Eye (tissue), 1 donor: Measurements from ENCODE around the gene ABCA4.

Experiments used
- DNase-seq: peaks from one replicate; pipeline ENCODE4 v3.0.0-alpha.2; 2015

ABCA4 gene

DNA sequence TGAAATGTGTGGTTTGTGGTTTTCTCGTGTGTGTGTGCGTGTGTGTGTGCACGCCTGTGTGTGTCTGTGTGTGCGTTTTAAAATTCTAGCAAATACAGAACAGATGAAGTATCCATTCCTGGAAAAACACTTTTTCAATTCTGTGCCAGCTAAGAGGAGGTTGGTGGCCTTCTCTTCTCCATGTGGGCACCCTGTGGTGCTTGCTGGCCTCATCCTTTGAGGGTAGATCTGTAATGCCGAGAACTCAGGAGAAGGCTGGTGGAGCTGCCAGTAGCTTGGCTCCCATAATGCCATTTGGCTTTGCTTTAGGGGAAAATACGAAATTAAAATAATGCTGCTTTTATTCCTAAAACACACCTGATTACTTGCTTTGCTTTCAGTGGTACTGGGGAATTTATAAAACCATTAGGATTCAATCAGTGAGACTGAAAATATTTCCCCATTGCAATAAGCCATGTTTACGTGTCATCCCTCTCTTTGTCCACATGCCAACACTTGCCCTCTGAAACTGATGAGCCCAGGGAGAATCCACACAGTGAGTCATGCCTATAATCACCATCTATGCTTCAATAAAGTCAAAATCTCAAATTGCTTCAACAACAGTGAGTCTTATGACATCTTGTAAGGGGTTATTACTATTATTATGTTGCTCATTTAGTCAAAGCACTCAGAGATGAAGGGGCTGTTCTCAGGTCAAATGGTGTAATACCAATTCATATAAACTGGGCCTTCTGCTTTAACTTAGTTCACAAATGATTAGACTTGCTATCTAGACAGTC, 39.2 kb downstream of the ABCA4 start:
- DNase-seq = peak; percentile 35

DNA sequence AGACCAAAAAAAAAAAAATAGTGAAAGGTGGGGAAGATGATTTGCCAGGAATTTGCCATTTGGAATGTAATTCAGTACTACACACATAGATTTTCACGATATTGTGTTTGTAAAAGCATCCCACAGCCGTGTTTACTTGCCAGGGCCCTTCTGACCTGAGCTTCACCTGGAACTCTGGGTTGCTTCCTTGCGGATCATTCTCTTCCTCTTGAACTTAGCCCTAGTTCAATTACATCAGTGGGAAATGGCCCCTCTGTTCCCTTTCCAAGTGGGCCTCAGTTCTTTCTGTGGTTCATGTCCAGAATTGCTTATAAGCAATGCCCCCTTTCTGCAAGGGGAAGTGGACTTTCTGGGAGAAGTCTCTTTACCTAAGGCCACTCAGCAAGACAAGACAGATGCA, 41.0 kb downstream of the ABCA4 start:
- peak; percentile 46 for DNase-seq

DNA sequence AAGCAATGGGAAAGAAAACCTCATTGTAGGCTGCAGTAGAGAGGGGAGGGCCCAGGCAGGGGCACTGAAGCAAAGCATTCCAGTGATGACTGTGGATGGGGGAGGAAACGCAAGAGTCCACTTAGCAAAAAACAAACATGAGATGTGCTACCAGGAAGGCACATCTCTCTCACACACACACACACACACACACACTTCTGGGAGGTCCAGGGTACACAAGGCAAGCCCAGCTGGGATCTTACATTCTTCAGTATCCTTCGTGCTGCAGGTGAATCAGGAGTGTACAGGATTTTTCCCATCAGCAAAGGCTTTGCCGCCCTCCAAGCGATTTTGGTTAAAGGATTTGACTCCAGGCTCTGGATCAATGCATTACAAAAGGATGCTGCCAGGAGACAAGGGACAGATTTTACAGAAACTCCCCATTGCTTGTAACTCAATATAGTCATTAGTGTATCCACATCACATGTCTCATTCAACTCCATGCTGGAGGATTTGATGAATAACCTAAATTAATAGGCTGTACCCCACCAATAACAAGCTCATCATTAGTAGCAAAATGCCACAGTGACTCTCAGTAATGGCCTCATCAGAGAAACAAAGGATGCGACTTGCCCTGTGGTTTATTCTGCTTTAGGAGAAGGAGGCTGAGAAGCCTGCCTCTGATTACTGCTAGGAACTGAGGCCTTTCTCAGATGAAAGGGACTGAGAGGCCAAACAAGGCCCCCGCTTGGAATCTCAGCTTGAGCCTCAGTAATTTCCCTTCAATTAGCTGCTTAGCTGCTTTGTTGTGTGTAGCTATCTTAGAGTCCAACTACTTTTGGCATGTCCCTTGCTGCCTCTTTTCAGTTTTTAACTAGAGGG, 41.6 kb downstream of the ABCA4 start:
- peak; percentile 92 for DNase-seq

DNA sequence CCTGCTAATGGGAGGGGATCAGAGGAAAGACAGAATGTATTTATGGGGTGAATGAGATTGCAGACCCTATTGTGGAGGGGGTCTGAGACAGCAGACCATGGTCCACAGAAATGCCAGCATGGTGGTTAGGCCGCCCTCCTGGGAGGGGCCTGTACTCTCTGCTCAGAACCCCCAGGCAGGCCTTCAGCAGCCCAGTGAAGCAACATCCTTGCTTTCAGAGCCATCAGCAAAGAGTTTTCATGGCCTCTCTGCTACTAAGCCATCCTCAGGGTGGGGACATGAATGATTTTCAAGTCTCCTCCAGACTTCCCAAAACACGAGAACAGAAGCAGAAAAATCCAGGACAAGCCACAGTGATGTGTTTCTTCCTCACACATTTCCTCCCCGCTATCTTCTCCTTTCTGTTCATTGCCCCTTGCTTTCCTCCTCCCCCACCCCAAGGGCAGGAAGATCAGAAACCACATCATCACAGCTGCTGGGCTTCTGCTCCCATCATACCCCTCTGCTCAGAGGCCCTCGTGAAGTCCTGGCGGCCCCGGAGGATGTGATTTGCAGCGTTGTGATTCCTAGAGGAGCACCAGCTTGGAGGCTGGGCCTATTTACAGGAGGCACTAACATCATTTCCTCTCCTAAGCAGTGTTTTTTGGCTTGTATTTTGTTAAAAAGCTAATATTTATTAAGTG, 48.0 kb downstream of the ABCA4 start:
- DNase-seq = peak; percentile 19

DNA sequence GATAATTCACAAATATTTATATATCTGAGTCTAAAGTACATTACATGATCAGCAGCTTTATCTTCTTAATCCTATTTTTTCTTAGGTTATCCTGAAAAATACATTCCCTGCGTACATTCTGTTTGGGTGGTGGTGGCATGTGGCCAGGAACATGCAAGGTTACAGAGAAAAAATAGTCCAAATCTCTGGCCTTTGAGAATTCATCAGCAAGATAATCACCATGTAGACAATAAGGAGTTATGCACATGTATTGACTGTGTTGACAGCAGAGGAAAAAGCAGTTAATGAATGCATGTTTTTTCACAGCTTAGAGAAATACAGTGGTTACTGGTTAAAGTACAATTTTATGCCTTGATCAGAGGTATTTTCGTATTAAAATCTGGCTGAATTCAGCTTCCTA, 49.0 kb downstream of the ABCA4 start:
- DNase-seq = no peak

DNA sequence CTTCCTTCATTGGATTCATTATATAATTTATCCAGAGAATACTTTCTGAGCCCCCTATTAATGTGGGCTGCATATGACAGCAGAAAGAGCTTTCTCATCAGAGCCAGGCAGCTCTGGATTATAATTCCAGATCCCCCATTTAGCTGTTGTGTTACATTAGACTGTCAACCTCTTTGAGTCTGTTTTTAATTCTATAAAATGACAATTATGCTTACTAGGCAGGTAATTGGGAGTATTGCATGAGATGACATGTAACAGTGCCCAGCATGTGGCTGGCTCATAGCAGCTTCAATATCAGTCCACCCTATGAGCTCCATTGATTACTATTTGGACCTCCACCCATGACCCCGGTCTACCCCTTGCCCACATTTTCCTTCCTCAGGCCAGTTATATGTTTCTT, 49.6 kb downstream of the ABCA4 start:
- DNase-seq = no peak

DNA sequence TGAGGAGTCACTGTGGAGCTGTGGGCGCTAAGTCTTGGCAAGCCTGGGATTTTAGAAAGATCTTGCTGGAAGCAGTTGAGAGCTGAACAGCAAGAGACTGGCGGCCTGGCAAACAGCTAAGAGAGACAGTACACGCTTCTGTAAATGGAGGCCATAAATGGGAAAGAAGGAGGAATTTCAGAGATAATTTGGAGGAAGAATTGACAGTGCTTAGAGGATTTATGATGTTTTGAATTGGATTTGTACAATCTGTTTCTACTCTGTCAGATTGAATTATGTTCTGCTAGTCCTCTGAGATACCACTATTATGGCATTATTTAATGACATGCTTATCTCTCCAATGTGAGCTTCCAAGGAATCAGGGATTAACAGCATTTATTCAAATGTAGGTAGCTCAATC, 50.1 kb downstream of the ABCA4 start:
- DNase-seq = no peak

DNA sequence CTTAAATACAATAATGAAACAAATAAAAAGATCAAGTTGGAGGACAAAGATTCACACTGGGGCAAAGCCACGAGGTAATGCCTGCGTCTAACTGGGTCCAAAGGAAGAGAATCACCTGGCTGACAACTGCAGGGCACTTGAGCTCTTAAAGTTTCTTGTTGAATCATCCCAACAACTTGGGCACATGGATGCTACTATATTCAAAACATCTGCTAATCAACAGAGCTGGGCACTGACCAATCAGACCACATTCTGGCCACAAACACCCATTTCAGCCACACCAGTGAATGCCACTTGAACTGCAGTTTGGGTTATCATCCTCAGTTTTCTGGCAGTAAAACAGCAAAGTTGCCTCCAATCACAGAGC, 51.0 kb downstream of the ABCA4 start:
- DNase-seq = no peak

DNA sequence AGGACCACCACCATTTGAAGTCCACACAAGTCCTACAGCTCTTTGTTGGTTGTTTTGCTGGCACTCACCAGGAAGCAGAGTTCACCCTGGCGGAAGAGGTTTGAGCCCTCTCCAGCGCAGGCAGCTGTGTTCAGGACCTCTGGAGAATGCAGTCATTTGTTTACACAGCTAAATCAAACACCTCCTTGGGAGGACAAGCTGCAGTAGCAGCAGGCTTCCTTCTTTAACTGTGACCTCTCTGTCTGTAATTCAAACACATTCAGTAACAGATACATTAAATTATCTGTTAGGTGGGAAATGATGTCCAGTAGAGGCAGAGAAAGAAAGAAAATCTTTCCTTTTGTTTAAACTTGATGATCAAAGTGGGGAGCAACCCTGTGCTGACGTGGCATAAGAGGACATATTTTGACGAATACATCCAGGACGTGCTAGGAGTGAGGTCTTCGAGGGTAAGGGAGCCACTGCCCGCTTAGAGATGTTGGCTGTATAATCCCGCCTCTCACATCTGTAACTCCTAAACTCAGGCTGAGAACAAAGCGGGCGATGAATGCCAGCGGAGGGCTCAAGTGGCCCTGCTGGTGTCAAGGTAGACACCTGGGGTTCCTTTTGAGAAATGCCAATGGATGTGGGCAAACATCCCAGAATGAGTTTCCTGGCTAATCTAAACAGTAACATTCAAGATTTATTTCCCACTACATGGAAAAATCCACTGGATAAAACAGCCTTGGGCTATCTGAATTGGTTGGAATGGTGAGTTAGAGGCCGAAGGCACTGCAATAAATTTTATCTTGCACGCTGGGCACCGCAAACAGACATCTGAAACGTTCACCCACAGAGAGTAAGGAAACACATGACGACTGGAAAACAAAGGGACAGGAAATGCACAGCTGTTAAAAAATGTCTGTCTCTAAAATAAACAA, 51.7 kb downstream of the ABCA4 start:
- DNase-seq = no peak

DNA sequence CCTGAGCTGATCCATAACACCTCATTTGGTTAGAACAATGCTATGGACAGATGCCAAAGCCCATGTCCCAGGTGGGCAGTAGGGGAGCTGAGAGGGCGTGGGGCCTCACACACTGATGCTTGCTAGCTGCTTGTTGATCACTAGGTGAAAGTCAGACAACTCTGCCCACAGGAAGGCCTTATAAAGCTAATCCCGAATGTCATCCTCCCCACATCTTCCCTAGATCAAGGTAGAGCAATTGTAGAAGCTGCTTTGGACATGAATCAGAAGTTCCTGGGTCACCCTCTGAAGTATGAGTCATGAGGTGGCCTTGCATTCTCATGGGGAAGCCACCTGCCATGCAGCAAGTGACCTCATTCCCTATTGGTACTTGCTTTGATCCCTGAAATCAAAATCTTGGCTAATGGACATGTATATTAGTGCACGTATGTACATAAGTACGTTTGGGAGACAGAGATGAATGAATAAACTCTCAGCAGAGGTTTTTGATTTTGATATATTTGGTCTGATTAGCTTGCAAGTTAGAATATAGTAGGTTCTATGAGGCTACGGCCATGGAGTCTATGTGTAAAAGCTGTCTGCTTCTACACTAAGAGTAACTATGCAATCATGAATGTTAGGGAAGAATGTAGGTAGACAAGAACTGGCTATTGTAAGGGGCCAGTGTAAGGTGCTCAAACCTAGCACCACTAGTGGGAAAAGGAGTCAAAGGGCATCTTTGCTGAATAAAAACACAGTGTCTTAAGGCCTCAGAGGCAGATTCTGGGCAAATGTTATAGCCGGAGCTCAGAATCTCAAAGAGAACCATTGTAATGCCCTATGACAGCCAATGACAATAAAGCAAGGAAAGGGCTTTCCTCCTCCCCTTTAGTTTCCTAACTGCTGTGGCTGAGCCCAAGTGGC, 52.6 kb downstream of the ABCA4 start:
- DNase-seq = no peak

DNA sequence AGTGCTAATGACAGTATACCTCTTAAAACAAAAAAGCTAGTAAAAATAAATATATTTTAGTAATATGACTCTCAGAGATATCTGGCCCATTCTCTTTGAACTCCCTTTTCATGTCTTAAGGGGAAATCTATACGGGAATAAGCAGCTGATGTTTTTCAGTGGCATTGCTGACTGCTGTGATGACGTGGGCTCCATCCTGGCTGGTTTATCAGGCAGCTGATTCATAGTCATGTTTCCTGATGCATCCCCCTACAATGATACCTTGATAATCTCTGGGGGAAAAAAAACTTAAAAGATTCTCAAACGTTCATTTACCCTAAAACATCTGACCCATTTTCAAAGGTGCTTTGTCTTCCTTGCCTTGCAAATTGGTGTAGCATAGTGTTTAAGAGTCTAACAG, 53.8 kb downstream of the ABCA4 start:
- no peak for DNase-seq

DNA sequence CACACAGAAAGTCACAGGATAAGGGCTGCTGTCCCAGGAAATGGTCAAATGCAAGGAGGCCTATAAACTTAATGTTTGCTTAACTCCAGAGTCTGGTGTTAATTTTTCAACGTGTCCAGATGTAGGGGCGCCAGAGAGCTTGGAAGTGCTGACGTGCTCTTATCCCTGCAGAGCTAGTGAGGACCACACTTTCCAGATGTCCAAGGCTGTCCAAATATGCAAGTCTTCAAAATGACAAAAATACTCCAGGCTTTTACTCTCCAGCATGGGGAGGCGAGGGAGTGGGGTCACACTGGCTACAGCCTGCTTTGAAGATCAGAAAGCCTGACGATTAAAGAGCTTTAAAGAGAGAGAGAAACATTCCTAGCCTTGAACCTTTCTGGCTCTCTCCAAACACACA, 57.6 kb downstream of the ABCA4 start:
- peak; percentile 72 for DNase-seq

DNA sequence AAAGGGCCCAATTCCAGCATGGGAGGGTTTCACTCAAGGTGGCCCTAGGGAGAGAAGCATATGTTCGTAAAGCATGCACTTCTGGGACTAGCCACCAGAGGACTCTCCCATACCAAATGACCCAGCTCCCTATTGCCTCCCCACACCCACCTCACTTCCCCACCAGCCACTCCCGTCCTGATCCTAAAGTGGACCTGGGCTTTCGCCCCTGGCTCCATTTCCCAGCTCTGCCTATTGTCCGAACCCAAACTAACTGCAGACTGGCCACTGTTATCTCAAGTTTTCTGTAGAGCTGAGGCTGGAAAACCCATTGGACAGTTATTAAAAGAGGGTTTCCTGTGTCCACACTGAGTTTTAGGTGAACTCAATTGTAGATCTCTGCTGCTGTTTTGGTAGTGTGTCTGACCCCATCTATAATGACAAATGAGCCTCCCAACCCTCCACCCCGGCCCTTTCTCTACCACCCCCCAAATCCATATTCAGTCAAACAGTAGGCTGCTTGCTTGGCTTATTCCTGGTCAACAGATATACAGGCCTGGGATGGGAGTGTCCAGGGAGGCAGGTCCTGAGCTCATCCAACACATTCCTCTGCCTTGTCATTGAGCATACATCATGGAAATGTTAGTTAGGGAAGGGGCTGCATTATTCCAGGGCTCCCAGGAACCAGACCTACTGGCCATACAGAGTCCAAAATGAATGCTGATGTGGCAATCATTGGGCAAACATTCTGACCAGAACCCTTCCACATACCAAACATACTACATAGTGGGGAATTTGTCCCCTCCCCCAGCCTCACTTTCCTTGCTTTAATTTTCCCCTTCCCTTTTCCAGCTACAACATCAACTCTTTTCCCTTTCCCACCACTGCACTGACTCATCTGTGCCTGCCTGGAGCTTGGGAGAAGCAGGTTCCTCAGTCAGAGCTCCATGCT, 59.2 kb downstream of the ABCA4 start:
- DNase-seq = peak; percentile 91

DNA sequence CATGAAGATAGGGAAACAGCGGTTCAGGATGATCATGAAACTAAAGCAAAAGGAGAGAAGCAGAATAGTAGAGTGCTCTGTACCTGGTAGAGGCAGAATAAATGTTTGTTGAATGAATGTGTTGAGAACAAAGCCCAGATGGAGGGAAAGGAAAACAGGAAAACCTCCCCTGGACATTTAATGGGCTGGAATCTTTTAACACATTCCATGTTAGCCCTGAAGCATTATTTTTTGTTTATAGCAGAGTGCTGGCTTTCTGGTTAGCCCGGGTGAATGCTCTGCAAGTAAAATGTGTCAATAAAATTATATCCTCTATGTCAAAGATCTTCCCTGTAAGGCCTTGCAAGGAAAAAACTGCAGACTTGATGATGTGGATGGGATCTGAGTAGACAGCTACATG, 60.2 kb downstream of the ABCA4 start:
- DNase-seq = peak; percentile 87

DNA sequence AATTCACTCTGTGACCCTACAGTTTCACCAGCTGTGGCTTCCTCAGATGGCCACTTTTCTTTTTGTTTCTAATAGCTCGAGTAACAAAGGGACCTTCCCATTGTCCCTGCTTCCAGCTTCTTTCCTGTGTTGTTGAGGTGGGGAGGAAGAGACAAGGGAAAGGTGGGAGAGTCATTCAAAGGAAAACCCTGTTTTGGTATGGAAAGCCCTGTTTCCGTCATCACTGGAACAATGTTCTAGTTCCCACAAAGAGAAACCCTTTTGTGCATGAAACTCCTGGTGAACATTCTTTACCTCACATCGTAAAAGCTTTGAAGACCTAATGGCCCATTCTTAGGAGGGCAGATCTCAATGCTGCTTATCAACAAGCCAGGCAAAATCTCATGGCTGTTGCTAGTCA, 62.2 kb downstream of the ABCA4 start:
- DNase-seq = no peak

DNA sequence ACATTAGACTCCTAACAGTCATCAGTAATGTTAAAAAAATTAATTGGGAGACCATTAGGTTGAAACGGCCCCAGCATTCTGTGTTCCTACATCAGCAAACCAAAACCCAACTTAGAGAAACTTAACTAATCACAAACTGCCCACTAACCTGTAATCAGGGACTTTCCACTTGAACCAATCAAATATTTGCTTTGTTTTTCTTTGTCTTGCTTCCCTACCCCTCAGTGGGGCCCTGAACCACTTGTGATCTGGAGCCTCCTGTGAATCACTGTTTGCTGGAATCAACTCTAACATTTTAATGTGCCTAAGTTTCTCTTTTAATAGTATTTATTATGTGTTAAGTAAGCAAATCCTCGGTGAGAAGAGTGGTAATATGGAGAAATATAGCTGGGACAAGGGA, 64.0 kb downstream of the ABCA4 start:
- no peak for DNase-seq

DNA sequence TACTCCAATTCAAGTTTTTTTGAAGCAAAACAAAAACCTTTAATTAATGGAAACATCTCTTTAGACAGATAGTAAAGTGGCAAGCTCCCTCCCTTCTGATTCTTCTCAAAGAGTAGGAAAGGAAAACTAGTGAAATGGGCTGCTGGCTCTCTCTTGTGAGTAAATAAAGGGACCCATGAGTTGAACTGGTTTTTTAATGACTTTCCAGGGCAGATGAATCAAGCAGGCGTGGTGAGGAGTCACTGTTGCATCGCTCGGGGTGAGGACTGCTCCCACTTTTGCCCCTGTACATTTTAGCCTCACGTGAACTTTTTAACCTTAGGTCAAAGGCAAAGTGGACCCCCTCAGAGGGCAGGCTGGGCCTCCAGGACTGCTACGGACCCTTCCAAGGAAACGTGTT, 64.8 kb downstream of the ABCA4 start:
- DNase-seq = no peak

DNA sequence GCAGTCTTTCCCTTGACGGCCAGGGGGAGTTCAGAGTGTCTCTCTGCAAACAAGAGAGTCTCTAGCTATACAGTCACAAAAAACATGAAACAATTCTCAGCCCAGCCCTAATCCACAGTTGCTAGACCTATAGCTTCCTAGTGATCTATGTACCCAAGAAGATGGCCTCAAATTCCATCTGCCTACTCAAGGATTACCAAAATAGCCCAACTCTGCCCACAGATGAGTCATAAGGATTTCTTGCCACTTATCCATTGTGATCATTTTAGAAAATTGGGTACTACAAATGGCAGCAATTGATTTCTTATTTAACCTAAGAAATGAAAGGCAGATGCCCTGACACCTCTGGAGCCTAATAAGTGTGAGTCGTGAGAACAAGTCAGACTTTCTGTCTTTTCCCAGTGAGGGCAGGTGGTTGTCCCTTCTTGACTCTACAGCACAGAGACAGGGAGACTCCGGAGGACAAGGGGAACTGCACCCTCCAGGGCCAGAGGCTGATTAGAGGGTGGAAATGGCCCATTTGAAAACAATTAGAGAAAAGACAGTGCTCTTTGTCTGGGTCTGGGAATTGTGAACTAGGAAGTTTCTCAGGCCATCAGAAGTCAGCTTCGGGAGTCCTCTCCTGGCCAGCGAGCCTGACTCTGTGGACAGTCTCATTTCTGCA, 65.4 kb downstream of the ABCA4 start:
- no peak for DNase-seq

DNA sequence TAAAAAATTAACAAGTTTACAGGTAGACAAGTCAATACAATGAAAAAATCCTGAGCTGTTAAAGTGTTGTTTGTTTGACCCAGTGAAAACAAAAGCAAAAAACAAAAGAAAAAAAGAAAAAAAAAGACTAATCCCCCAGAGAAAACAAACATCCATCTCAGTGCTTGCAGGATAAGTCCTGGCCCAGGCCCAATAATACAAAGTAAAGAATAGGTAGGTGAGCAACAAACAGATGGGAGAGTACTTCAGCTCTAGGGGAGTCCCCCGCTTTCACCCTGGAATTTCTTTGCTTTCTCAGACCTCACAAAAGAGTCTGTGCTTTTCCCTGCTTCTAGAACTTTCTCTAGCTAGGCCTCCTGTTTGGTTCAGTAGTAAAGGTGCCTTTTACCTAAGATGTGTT, 70.3 kb downstream of the ABCA4 start:
- no peak for DNase-seq

DNA sequence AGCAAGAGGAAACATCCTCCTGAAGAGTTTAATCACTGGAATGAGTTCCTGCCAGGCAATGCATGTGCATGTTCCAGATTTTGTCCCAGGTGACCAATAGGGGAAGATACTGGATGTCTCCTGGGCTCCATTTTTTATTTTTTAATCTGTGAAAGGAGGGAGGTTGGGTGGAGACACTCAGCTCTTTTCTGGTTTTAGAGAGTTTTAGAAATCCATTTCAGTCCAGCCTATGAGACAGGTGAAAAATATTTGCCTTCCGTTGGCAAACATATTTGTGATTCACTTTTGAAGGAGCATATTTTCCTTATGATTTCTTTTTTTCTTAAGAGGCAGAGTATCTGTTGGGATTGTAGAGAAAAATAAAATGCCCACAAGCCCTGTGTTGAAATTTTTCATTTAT, 70.7 kb downstream of the ABCA4 start:
- no peak for DNase-seq
